GM12872 (cell line): Measurements from ENCODE around the gene STX12.

ENCODE experiments used
- TF ChIP-seq, protein P1 (sequence below): IDR thresholded peaks from 3 replicates; pipeline ENCODE4 v1.5.1; 2011; ENCODE audit warnings: low read depth, mild to moderate bottlenecking, low read length, moderate library complexity; ENCODE audit not compliant: insufficient read depth

STX12 gene

DNA sequence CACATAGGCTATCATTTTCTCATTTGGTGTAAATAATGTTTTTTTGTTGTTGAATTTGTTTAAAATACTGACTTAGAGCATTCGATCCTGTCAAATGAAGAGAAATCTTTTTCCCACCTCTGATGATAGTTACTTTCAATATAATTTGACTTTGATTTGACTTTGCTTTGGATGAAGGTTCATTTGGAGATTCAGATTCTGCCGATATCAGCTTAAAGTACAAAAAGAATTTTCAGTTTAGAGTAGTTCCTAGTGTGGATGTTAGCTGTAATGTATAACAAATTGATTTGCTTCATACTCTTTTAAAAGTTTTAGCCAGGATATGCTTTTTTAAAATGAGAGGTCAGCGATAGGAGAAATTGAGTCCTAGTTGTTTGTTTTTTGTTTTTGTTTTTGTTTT, 9.9 kb downstream of the STX12 start:
- TF ChIP-seq, protein P1, sequence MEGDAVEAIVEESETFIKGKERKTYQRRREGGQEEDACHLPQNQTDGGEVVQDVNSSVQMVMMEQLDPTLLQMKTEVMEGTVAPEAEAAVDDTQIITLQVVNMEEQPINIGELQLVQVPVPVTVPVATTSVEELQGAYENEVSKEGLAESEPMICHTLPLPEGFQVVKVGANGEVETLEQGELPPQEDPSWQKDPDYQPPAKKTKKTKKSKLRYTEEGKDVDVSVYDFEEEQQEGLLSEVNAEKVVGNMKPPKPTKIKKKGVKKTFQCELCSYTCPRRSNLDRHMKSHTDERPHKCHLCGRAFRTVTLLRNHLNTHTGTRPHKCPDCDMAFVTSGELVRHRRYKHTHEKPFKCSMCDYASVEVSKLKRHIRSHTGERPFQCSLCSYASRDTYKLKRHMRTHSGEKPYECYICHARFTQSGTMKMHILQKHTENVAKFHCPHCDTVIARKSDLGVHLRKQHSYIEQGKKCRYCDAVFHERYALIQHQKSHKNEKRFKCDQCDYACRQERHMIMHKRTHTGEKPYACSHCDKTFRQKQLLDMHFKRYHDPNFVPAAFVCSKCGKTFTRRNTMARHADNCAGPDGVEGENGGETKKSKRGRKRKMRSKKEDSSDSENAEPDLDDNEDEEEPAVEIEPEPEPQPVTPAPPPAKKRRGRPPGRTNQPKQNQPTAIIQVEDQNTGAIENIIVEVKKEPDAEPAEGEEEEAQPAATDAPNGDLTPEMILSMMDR: no peak

- TF ChIP-seq, protein P1: no peak
Observed at GRCh38 chr1:27784700-27785099, 11.7 kb downstream of the STX12 start.

DNA sequence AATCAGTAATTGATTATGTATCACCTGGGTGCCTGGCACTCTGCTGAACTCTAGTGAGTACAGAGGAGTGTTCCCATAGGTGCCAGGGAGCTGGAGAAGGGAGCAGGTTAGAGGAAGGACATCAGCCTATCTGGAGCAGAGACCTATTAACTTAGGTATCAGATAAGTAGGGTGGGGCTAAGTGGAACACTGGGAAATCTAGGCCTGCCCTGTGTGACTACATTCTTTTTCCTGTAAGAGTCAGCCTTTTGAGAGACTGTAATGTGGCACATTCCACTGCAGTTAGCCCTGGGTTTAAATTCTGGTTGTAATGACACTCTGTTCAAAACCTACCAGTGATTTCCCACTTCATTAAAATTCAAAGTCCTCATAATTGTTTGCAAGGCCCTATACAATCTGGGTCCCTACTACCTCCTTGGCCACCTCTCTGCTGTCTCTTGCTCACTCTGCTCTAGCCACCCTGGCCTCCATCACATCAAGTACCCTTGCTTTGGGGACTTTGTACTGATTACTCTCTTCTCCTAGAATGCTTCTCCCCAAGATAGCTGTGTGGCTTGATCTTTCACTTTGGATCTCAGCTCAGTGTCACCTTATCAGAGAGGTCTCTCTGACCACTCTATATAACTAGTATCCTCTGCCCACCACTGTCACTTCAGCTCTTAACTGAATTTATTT, 12.9 kb downstream of the STX12 start:
- TF ChIP-seq, protein P1: no peak

DNA sequence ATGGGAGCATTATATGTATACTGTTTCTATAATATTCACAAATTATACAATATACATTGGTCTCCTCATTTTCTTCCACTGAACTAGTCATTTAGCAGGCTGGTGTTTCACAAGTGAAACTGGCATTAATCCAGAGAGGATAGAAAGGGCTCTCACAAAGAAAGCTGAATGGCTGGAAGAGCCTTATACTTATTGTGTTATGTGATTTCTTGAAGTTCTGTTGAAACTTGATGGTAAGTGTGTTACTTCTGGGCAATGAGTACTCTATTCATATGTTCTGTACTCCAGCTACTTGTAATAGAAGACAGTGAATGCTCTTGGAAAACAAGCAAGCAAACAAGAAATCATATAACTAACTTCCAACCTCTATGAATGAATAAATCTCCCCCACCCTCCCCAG, 14.9 kb downstream of the STX12 start:
- TF ChIP-seq, protein P1: no peak

DNA sequence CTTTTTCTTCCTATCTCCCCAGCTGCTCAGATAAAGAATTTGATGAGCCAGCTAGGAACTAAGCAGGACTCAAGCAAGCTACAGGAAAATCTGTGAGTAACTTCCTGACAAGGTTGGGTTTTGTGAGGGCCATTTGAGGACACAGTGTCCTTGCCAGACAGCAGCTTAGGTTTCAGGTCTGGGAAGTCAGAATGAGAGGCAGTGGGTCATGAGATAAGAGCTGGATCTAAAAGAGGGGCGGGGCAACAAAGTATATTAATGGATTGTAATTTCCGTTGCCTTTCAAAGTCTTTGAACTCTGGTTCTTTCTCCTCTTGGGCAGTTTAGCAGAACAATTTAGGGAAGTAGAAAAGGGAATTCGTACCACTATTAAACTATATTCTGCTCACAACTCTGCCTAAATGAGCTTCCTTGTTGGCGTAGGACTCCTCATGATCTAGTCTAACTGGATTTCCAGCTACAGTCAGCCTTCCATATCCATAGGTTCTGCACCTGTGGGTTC, 16.6 kb downstream of the STX12 start:
- TF ChIP-seq, protein P1: no peak

DNA sequence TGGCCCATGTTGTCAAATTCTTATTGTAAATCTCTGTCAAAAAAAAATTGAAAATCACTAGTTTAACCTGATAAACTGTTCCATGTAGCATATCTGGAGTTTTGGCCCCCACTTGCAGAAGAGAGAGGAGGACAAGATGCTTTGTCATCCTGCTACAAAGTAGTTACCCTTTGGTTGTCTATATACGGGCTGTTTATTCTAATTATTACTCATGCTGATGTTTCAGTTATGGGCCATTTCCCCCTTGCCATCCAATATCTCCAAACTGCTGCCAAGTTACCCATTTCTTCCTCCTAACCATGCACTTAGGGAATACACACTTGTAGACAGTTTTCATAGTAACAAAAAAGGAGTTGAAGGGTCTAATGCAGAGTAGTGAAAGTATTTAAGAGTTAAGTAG, 22.6 kb downstream of the STX12 start:
- TF ChIP-seq, protein P1: no peak

DNA sequence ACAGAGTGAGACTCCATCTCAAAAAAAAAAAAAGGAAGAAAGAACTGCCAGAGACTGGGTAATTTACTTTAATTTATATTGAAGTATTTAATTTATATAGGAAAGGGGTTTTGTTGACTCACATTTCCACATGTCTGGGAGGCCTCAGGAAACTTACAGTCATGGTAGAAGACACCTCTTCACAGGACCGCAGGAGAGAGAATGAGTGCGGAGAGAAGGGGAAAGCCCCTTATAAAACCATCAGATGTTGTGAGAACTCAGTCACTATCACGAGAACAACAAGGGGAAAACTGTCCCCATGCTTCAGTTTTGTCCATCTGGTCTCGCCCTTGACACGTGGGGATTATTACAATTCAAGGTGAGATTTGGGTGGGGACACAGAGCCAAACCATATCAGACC, 31.8 kb downstream of the STX12 start:
- TF ChIP-seq, protein P1: no peak

DNA sequence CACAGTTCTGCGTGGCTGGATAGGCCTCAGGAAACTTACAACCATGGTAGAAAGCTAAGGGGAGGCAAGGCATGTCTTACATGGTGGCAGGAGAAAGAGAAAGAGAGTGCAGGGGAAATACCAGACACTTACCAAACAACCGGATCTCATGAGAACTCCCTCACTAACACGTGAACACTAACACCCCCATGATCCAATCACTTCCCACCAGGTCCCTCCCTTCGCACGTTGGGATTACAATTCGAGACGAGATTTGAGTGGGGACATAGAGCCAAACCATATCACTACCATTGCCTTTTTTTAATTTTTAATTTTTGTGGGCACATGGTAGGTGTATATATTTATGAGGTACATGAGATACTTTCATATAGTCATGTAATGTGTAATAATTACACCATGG, 33.7 kb downstream of the STX12 start:
- TF ChIP-seq, protein P1: no peak
